Fibroblast of skin of abdomen (primary cell): ENCODE measurements around the gene ABCF2.

Experiments
- DNase-seq: peaks from one replicate; pipeline ENCODE4 v3.0.0-alpha.2; 2013

Gene ABCF2

DNA sequence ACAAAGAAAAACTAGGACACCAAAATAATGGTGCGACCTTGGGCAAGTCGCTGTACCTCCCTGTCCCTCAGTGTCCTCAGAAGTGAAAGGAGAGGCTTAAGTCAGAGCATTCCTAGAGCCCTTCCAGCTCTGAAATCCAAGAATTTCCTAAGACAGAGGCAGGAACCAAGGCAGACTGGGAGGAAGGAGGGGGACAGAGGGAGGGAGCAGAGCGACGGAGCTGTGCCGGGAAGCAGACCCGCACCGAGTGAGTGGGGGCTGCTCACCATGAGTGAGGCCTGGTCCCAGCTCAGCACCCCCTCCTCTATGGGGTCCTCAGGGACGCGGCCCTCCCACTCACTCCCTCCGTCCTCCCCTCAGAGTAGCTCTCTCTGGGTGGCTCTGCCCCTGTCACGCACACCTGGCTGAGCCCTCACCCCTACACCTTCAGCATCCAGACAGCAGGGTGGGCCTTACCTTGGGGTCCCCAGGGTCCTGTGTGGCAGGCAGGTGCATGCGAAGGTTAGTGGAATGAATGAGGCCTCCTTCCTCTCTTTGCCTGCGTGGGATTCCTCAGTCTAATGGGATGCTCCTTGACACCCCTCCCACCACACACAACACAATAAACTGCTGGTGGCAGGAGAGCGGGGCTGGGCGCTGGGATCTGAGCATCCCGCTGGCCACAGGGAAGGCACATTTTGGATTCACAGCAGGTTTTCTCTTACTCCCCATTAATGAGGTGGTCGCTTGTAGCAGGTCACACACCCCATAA is 26.1 kb upstream of the ABCF2 start:
- no peak for DNase-seq

DNA sequence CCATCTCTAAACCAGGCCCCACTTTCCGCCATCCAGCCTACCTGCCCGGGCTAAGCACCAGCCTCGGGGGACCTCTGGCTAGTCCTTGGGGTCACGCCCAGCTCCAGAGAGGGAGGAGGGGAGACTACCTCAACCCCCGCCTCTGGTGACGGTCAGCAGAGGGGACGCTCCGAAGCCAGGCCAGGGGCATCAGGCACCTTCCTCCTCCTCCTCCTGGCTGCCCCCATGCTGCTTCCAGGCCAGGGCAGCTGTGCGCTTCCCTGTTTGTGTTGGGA is 25.5 kb upstream of the ABCF2 start:
- no peak for DNase-seq

DNA sequence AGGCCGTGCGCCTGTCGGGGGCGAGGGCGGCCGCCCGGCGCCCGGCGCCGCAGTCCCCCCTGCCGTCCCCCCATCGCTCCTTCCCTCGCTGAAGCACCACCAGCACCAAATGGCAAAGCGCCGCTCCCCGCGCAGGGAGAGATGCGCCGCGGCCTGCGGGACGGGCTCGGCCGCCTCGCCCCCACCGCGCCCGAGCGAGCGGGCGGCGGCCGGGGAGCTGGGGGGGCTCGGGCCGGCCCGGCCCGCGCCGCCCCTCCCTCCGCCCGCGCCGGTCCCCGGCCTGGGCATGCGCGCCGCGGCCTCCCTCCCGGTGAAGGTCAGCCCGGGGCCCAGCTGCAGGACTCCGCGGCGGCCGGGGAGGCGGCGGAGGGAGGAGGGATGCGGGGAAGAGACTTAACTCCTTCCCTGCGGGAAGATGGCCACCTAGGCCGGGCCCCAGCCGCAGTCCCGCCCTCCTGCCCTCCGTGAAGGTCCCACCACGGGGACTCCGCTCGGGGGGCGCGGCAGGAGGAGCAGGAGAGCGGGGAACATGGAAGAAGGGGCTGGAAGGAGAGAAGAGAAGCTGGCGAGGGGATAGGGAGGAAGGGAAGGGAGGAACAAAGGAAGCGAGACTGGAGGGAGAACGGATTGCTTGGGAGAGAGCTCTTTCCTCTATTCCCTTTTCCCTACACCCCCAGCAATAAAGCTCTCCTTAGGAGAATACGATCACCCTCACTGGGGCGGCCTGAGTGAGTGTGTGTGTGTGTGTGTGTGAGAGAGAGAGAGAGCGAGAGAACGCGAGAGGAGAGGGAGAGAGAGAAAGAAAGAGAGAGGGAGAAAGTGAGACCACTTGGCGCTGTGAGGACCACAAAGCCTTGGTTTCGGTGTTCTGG is 24.9 kb upstream of the ABCF2 start:
- DNase-seq = peak; percentile 78

DNA sequence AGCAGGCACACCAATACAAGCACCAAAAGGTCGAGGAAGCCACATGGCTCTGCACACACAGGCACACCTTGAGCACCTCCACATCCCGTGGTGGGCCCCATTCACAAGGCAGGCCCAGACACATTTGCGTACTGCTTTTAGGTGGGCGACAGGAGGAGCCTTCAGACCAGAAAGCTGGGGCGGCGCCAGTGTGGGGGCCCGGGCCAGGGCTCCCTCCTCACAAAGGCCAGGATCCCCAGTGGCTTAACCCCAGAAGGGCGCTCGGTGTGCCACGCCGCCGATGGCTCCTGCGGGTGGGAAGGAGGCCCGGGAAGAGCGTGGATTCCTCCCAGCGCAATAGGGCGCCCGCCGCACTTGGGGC is 24.3 kb upstream of the ABCF2 start:
- DNase-seq = no peak

DNA sequence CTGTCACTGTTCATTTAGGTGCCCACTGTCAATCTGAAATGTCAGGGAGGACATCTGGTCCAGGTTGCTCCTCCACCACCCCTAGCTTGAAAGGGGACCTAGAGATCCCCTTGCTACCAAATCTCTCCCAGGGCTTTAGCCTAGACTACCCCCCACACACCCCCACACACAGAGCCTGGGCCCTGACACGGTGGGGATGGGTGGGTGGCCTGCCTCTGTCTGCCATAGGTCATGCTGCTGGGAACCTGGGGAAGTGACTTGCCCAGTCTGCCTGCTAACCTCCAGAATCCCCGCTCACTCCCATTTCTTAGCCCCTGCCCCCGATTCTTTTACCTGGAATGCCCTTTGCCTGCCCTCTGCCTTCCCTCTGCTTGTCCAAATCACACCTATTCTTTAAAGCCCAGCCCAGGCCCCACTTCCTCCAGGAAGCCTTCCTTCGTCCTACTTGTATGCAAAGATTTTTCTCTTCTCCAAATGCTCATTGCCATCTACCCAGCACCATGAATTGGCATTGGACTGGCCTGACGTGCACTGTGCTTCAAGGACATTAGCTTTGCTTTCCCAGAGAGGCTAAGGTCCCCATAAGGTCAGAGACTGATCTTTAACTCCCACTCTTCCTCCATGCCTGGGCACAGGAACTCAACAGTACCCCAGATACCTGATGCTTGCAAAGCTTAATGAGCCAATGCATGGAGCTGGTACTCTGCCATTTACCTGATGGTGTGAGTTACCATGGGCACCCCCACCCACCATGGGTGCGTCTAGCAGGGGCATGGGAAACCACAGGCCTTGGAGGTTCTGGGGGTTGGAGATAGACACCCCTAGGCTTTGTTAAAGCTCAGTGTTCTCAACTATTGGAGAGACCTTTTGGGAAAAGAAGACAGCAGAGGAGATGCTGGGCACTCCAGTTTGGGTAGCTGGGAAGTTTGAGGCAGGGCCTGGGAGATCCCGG is 23.5 kb upstream of the ABCF2 start:
- no peak for DNase-seq

DNA sequence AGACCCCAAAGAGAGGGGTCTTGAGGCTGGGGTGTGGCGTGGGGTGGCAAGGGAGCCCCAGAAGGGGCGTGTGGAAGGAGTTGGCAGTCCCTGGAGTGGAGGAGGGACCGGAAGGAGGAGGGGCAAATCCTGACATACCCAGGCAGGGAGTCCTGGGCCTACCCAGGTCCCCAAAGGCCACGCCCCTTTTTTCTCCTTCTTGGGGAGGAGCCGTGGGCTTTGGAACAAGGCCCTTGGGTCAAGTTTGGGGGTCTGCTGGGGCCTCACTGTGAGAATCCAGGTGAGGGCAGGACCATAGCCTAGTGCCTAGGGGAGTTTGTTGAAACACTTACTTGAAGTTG is 22.7 kb upstream of the ABCF2 start:
- DNase-seq = peak; percentile 62

DNA sequence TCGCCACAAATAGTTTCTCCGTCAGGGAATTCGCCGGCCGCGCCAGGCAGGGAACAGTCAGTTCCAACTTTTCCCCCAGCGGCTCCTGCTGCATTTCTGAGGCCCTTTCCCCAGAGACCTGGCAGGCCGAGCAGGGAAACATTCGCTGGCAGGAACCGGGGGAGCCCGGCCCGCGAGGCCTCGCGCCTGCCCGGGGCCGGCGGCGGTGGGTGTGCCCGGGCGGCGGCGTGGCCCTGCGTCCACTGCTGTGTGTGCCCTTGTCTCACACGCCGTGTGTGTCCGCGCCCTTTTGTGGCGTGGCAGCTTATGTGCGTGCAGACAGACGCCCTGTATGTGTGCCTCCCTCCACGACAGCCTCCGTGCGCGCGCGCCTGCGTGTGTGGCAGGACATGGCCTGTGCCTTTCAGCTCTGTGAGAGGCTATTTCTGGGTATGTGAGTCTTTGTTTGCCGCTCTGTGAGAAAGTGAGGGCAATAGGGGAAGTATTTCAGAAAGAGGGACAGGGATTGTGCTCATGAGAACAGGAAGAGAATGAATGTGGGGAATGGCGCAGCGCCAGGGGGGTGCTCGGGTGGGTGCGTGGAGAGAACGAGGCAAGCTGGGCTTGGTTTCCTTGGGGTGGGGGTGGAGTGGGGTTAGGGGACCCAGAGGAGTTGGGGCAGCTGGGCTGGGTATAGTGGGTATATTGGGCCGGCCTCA is 22.2 kb upstream of the ABCF2 start:
- peak; percentile 54 for DNase-seq

DNA sequence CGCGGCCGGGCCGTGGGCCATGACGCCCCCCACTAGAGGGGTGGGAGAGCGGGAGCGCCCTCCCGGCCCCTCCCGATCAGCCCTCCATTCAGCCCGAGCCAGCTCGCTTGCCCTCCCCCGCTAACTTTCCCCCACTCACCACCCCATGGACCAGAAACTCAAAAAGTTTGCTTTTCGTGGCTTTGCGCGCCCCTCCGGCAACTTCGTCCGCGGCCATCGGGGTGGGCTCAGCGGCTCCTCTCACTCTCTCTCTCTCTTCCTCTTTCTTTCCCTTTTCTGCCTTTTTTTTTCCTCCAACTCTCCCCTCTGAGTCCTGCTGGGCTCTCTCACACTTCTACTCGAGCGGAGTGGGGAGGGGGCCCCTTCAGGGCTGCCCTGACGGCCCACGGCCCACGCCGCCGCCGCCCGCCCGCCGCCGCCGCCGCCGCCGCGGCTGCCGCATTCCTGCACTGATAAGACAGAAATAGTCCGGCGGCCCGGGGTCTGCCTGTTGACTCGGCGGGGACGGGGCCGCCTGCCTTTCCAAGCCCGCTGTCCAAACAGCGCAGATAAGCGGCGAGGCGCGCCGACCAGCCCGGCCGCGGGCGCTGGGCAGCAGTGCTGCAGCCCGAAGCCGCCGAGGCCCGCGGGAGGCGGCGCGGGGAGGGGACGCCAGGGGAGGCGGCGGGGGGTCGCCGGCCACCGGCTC is 21.5 kb upstream of the ABCF2 start, which contains the start of gene SMARCD3:
SMARCD3 (minus strand) TSS at position 349 of the 688 bp plus-strand sequence; CDS start at position 217, 132 bp downstream.
- DNase-seq = peak; percentile 76

DNA sequence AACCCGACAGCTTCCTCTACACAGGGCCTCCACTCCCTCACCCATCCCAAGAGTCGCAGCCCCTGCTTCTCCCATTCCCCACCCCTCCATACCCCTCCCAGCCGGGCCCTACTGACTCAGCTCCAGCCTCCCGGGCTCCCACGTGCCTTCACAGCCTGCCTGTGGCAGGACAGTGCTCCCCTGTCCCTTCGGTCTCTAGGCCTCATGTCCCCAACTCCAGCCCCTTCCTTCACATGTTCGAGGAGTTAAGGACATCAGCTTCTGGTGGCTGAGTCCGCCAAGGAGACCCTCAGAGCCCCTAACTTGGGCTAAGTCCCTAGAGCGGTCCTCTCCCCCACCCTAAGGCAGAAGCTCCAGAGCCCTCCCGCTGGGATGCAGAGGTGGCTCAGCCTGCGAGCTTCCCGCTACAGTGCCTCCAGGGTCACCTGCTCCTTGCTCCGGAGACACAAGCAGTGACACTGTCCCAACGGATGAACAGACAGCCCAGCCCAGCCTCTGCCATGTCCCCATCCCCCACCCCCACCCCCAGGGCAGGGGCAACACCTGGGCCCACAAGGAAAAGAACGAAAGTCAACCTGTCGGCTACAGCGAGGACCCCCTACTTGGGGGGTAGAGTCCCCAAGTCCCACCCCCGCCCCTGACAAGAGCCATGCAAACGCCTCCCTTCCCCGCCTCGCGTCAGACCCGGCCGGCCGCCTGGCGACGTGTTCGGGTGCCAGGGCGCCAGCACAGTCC is 20.8 kb upstream of the ABCF2 start:
- no peak for DNase-seq

DNA sequence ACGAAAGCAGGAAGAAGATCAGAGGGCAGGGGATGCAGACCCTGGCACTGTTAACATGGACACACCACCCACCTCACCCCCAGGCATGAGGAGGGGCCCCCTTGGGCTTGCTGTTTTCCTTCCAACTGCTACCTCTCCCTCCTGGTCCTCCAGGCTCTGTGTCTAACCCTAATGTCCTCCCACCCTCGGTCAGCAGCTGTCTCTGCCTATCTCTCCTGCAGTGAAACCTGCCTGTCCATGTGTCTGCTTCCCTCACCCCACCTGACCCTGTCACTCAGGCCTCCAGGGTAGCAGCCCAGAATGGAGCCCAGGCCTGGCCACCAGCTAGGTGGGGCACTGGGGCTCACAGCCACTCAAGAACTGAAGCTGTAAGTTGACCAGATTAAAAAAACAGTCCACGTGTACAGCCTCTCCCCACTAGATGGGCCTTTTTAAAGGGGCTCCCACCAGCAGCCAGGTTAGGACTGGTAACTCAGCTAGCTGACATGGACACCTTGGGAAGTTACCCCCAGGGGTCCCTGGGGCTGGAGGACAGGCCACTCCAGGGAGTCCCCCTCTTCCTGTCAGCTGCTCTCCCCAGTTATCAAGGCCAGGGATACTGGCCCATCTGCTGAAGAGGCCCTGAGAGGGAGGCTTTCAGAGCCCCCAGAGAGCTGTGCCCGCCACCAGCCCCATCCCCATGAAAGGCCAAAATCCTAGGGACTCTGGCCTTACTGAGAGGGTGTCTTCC is 20.0 kb upstream of the ABCF2 start:
- no peak for DNase-seq

DNA sequence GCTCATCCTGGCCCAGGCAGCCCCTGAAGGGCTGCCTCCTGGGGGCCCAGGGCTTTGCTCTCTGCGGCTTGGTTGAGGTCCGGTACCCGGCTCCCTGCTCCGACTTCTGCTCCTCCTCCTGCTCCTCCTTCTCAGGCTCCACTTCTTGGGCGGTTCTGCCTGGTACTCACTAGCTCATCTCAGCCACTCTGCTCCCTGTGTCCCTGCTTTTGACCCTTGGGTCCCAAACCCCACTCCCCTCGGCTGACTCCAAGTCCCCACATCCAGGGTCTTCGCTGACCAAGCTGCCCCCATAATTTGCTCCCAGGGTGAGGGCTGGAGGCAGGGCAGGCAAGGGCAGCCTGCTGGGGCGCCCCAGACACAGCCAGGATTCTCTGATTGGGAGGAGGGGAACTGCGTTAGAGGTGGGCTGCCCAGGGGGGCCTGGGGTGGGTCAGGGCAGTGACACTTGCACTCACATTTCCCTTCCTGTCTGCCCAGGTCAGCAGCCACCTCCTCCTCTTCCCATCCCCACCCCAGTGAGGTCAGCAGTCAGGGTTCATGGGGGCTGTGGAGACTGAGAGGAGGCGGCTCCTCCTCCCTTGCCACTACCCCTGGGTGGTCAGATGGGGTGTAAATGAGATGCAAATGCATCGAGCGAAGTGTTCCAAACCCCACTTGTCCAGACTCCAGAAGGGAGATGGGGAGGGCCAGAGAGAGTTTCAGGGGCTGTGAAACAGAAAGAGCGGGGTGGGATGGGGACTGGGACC is 19.3 kb upstream of the ABCF2 start:
- no peak for DNase-seq

DNA sequence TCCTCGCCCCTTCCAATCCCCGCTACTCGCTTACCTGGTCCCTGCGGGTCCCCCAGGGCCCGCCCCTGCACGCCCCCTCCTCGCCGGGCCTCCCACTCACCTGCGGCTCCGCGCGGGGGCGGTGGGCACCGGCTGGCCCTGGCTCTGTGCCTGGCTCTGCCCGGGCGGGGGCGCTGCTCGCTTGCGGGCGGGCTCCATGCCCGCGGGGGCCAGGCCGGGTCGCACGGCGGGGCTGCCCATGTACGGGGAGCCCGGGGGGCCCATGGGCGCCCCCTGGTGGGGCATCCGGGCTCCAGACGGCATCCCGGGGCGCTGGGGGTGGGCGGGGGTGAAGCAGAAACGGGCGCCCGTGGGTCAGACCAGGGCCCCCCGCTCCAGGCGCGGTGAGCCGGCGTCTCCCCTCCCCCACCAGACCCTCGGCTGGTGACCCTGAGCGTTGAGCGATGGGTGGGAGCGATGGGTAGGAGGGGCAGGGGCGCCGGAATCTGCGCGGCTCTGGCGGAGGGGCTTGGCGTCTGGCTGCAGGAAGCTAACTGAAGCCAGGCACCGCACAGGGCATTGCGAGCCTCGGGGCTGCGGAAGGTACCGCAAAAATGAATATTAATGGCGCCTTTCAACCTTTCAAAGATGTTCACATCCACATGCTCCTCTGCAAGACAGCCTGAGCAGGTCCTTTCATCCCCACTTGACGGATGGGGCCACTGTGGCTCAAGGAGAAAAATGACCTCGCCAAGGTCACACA is 18.5 kb upstream of the ABCF2 start:
- peak; percentile 28 for DNase-seq

DNA sequence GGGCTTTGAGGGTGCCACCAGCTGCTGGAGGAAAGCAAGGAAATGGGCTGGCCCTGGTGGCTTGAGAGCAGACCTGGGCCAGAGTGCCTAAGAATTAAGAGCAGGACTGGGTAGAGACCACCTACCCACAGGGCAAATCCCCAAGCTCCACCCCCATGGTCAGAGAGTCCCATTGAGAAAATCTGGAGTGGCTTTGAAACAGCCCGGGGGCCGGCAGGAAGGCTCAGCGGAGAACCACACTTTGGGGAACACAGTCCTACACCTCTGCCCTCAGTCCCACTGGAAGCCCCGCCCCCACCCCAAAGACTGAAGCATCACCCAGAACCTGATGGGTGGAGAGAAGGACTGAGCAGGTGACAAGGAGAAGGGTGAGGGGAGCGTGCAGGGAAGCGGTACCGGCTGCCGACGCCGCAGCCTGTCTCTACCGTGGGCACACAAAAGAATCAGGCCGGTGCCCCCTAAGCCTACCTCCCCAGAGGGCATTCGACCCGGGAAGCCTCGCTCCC is 17.9 kb upstream of the ABCF2 start:
- no peak for DNase-seq

DNA sequence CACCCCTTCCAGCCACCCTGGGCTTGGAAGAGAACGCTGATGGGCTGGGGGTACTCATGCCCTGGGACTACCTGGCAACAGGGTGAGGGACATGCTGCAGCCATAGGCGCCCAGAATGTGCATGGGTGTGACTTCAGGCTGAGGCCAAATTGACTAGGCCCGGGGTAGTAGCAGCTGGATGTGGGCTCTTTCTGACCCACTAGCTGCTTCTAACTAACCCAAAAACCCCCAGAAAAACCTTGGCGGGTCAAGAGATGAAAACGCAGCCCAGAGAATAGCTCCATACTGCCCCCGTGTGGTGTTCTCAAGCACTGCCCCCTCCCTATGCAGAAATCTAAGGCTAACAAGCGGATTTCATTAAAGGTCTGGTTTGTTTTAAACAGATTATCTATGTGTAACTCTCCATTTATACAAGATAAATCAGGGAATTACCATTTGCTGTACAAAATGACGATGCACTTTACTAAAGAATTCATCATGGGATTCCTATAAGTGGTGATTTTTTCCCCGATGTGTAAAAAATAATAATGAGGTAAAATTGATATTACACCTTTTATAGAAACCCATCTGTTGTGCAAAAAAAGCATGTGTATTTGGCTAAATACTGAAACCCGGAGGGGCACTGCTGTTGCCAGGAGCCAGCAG is 17.3 kb upstream of the ABCF2 start:
- peak; percentile 49 for DNase-seq

DNA sequence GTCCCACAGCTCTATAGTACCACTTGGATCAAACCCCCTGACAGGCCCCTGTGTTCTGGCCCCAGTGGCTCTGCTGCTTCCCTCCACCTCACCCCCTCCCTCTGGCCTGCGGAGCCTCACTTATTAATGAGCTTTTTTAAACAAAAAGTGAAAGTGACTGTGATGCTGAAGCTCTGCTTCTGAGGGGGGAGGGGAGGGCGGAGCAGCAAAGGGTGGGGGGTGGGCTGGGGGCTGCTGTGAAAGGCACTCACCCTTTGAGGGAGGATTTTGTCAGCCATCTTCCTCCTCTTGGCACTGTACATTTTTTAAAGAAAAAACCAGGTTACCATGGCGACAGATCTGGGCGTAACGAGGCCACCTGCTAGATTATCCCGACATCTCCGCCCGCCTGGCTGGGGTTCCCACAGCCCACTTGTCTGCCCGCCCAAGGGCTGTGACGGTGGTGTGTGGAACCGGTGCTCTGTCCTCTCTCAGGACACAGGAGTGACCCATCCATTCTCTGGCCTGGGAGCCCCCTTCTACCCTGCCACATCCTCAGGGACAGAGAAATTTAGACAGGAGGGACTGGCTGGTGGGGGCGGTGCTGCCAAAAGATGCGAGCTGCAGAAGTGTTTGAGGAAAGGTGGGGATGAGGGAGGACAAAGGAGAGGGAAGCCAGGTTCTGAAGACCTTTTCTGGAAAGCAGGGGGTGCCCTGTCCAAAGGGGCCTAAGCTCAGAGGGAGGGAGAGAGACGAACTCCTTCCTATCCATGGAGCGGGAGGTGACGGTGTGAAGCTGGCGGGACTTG is 16.6 kb upstream of the ABCF2 start:
- no peak for DNase-seq

DNA sequence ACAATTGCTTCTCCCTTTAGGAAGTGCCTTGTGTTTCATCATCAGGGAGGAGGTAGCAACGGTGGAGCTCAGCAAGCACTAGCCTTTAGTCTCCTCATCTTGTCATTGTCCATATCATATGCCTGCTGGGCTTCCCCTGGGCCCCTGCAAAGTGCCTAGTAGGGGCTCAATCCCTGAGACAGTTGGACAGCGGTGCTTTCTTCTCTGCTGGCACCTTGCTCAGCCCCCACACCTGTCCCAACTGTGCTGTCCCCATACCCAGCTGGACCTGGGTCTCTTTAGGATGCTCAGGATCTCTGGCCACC is 16.0 kb upstream of the ABCF2 start:
- no peak for DNase-seq
